ENCODE data around the gene RHOT2.

The RHOT2 gene

GRCh38 chr16:698911-699671 lies 31.2 kb downstream of the RHOT2 start:
- H2BK5ac ChIP-seq (ENCODE audit: low read depth, low read length, poor library complexity, severe bottlenecking), result no peak overlapping the region
- H3K9ac ChIP-seq (ENCODE audit: low read length), result no peak overlapping the region
- no peak overlapping the region for H2AFZ ChIP-seq (ENCODE audit: low read depth, low read length)
- H3K4me3 ChIP-seq (ENCODE audit: insufficient read depth in 1 of 2, low read depth in 1 of 2, low read length in 2 of 2), result no peak overlapping the region
- WGBS, result 78% methylated on average over 19 of the region's 19 CpGs
- no peak overlapping the region for H3K4ac ChIP-seq (ENCODE audit: low read depth in 1 of 2, low read length in 2 of 2)
- DNase-seq, result no peak
- no peak overlapping the region for H2BK12ac ChIP-seq (ENCODE audit: low read length in 2 of 2)
- H3K4me1 ChIP-seq (ENCODE audit: control insufficient read depth, insufficient read depth, low read depth, low read length), result peaks cover 15% of the 10 kb centered on the region
- H2BK15ac ChIP-seq (ENCODE audit: low read depth, poor library complexity, severe bottlenecking), result no peak overlapping the region
- no peak overlapping the region for H2AK5ac ChIP-seq (ENCODE audit: low read length, severe bottlenecking)
- no peaks in the 10 kb centered on the region for H3K9me3 ChIP-seq (ENCODE audit: control insufficient read depth, low read length)
- H4K8ac ChIP-seq (ENCODE audit: low read length), result no peak overlapping the region
- H3K4me2 ChIP-seq (ENCODE audit: low read length, poor library complexity, severe bottlenecking), result no peak overlapping the region
- no peak overlapping the region for H4K91ac ChIP-seq (ENCODE audit: low read length)
- H3K27ac ChIP-seq (ENCODE audit: low read length, poor library complexity, severe bottlenecking), result no peak overlapping the region
- H3K79me1 ChIP-seq (replicated peaks; ENCODE audit: low read length, poor library complexity, severe bottlenecking), result no peaks in the 10 kb centered on the region
- H2BK120ac ChIP-seq (ENCODE audit: low read depth, low read length), result no peak overlapping the region
- H3K14ac ChIP-seq (ENCODE audit: low read length in 2 of 2), result no peak overlapping the region
- peaks cover 0 to 3% of the 10 kb centered on the region in 2 experiments for H3K36me3 ChIP-seq (ENCODE audit: control insufficient read depth in 1 of 2, insufficient read depth in 2 of 2, low read depth in 1 of 2, low read length in 2 of 2)
- peak overlapping the region in 1 of 2 experiments; percentile 9 for H3K23ac ChIP-seq (ENCODE audit: low read length in 2 of 2)
- H3K18ac ChIP-seq (ENCODE audit: low read depth in 1 of 2, low read length in 2 of 2), result no peak overlapping the region
- H3K27me3 ChIP-seq (ENCODE audit: control insufficient read depth in 1 of 2, insufficient read depth in 1 of 2, low read length in 2 of 2), result peaks cover 77 to 83% of the 10 kb centered on the region in 2 experiments

- Histone ChIP-seq H3K23ac (ENCODE audit: low read length in 2 of 2) (no peak overlapping the region), H3K14ac (ENCODE audit: low read length in 2 of 2) (no peak overlapping the region), H2BK120ac (ENCODE audit: low read depth, low read length) (no peak overlapping the region), H3K4me1 (ENCODE audit: control insufficient read depth, insufficient read depth, low read depth, low read length) (peaks cover 6% of the 10 kb centered on the region), H3K27me3 (ENCODE audit: control insufficient read depth in 1 of 2, insufficient read depth in 1 of 2, low read length in 2 of 2) (peaks cover 71 to 74% of the 10 kb centered on the region in 2 experiments), H3K4ac (ENCODE audit: low read depth in 1 of 2, low read length in 2 of 2) (no peak overlapping the region), H2BK12ac (ENCODE audit: low read length in 2 of 2) (no peak overlapping the region), H3K36me3 (ENCODE audit: control insufficient read depth in 1 of 2, insufficient read depth in 2 of 2, low read depth in 1 of 2, low read length in 2 of 2) (peaks cover 0 to 3% of the 10 kb centered on the region in 2 experiments), H3K4me2 (ENCODE audit: low read length, poor library complexity, severe bottlenecking) (peak overlapping the region; percentile 8), H3K27ac (ENCODE audit: low read length, poor library complexity, severe bottlenecking) (no peak overlapping the region), H2BK5ac (ENCODE audit: low read depth, low read length, poor library complexity, severe bottlenecking) (no peak overlapping the region), H3K9me3 (ENCODE audit: control insufficient read depth, low read length) (no peaks in the 10 kb centered on the region), H3K79me1 (replicated peaks; ENCODE audit: low read length, poor library complexity, severe bottlenecking) (no peaks in the 10 kb centered on the region), H2BK15ac (ENCODE audit: low read depth, poor library complexity, severe bottlenecking) (no peak overlapping the region), H4K8ac (ENCODE audit: low read length) (no peak overlapping the region), H3K18ac (ENCODE audit: low read depth in 1 of 2, low read length in 2 of 2) (no peak overlapping the region), H2AFZ (ENCODE audit: low read depth, low read length) (no peak overlapping the region), H3K4me3 (ENCODE audit: insufficient read depth in 1 of 2, low read depth in 1 of 2, low read length in 2 of 2) (no peak overlapping the region), H3K9ac (ENCODE audit: low read length) (no peak overlapping the region), H2AK5ac (ENCODE audit: low read length, severe bottlenecking) (no peak overlapping the region), H4K91ac (ENCODE audit: low read length) (no peak overlapping the region)
- no peak for DNase-seq
- WGBS, result 12% methylated on average over 67 of the region's 76 CpGs
Observed at GRCh38 chr16:700684-701584, 33.0 kb downstream of the RHOT2 start.

GRCh38 chr16:702341-702740 lies 34.4 kb downstream of the RHOT2 start:
- no peak overlapping the region for H3K14ac ChIP-seq (ENCODE audit: low read length in 2 of 2)
- 82% methylated on average over 19 of the region's 19 CpGs for WGBS

GRCh38 chr16:703406-703805 lies 35.5 kb downstream of the RHOT2 start:
- Histone ChIP-seq H2AK5ac (ENCODE audit: low read length, severe bottlenecking) (no peak overlapping the region), H3K27ac (ENCODE audit: low read length, poor library complexity, severe bottlenecking) (no peak overlapping the region), H3K4me3 (ENCODE audit: insufficient read depth in 1 of 2, low read depth in 1 of 2, low read length in 2 of 2) (no peak overlapping the region), H4K8ac (ENCODE audit: low read length) (no peak overlapping the region), H3K36me3 (ENCODE audit: control insufficient read depth in 1 of 2, insufficient read depth in 2 of 2, low read depth in 1 of 2, low read length in 2 of 2) (no peaks in the 10 kb centered on the region), H3K4me2 (ENCODE audit: low read length, poor library complexity, severe bottlenecking) (no peak overlapping the region), H2BK5ac (ENCODE audit: low read depth, low read length, poor library complexity, severe bottlenecking) (no peak overlapping the region), H3K14ac (ENCODE audit: low read length in 2 of 2) (no peak overlapping the region), H3K9me3 (ENCODE audit: control insufficient read depth, low read length) (no peaks in the 10 kb centered on the region), H3K4ac (ENCODE audit: low read depth in 1 of 2, low read length in 2 of 2) (no peak overlapping the region), H2BK120ac (ENCODE audit: low read depth, low read length) (no peak overlapping the region), H3K9ac (ENCODE audit: low read length) (no peak overlapping the region), H3K18ac (ENCODE audit: low read depth in 1 of 2, low read length in 2 of 2) (no peak overlapping the region), H2BK15ac (ENCODE audit: low read depth, poor library complexity, severe bottlenecking) (no peak overlapping the region), H3K27me3 (ENCODE audit: control insufficient read depth in 1 of 2, insufficient read depth in 1 of 2, low read length in 2 of 2) (peaks cover 83 to 84% of the 10 kb centered on the region in 2 experiments), H3K4me1 (ENCODE audit: control insufficient read depth, insufficient read depth, low read depth, low read length) (peaks cover 10% of the 10 kb centered on the region), H2BK12ac (ENCODE audit: low read length in 2 of 2) (no peak overlapping the region), H2AFZ (ENCODE audit: low read depth, low read length) (no peak overlapping the region), H4K91ac (ENCODE audit: low read length) (no peak overlapping the region), H3K23ac (ENCODE audit: low read length in 2 of 2) (peak overlapping the region in 1 of 2 experiments; percentile 27), H3K79me1 (replicated peaks; ENCODE audit: low read length, poor library complexity, severe bottlenecking) (no peaks in the 10 kb centered on the region)
- no peak for DNase-seq
- WGBS, result 79% methylated on average over 12 of the region's 12 CpGs

More at GRCh38 chr16:702341-702740, 34.4 kb downstream of the RHOT2 start:
- H3K4me1 ChIP-seq (ENCODE audit: control insufficient read depth, insufficient read depth, low read depth, low read length), result peaks cover 10% of the 10 kb centered on the region
- no peak overlapping the region for H3K23ac ChIP-seq (ENCODE audit: low read length in 2 of 2)
- no peak overlapping the region for H2BK12ac ChIP-seq (ENCODE audit: low read length in 2 of 2)
- no peak overlapping the region for H4K91ac ChIP-seq (ENCODE audit: low read length)
- H2AK5ac ChIP-seq (ENCODE audit: low read length, severe bottlenecking), result no peak overlapping the region
- no peak overlapping the region for H3K9ac ChIP-seq (ENCODE audit: low read length)
- H3K4ac ChIP-seq (ENCODE audit: low read depth in 1 of 2, low read length in 2 of 2), result no peak overlapping the region
- peaks cover 76% of the 10 kb centered on the region in 2 experiments for H3K27me3 ChIP-seq (ENCODE audit: control insufficient read depth in 1 of 2, insufficient read depth in 1 of 2, low read length in 2 of 2)
- H2BK5ac ChIP-seq (ENCODE audit: low read depth, low read length, poor library complexity, severe bottlenecking), result no peak overlapping the region
- no peak overlapping the region for H2BK15ac ChIP-seq (ENCODE audit: low read depth, poor library complexity, severe bottlenecking)
- H3K4me3 ChIP-seq (ENCODE audit: insufficient read depth in 1 of 2, low read depth in 1 of 2, low read length in 2 of 2), result no peak overlapping the region
- no peaks in the 10 kb centered on the region for H3K36me3 ChIP-seq (ENCODE audit: control insufficient read depth in 1 of 2, insufficient read depth in 2 of 2, low read depth in 1 of 2, low read length in 2 of 2)
- no peaks in the 10 kb centered on the region for H3K79me1 ChIP-seq (replicated peaks; ENCODE audit: low read length, poor library complexity, severe bottlenecking)
- H3K4me2 ChIP-seq (ENCODE audit: low read length, poor library complexity, severe bottlenecking), result no peak overlapping the region
- H3K9me3 ChIP-seq (ENCODE audit: control insufficient read depth, low read length), result no peaks in the 10 kb centered on the region
- no peak overlapping the region for H3K27ac ChIP-seq (ENCODE audit: low read length, poor library complexity, severe bottlenecking)
- H3K18ac ChIP-seq (ENCODE audit: low read depth in 1 of 2, low read length in 2 of 2), result no peak overlapping the region
- no peak for DNase-seq
- no peak overlapping the region for H2AFZ ChIP-seq (ENCODE audit: low read depth, low read length)
- H2BK120ac ChIP-seq (ENCODE audit: low read depth, low read length), result no peak overlapping the region
- no peak overlapping the region for H4K8ac ChIP-seq (ENCODE audit: low read length)

All from mesenchymal stem cell (in vitro differentiated cells and primary cell).